SK-N-MC (cell line): ENCODE measurements around the gene CMIP.

Experiments
- EZH2 ChIP-seq: fragments of 200-600 bp; sonication (generic); IDR thresholded peaks from one replicate; pipeline ENCODE4 v1.6.1; 2017; ENCODE audit warnings: antibody characterized with exemption
- POLR2AphosphoS5 ChIP-seq: IDR thresholded peaks from 2 replicates; pipeline ENCODE4 v1.6.1; 2012; ENCODE audit warnings: mild to moderate bottlenecking, low read depth, low read length, borderline replicate concordance

- TF ChIP-seq POLR2AphosphoS5 (no peak), EZH2 (no peak)
Measured at GRCh38 chr16:81705261-81705660, 260.7 kb downstream of the CMIP start.
